GM03348 (cell line): Measurements from ENCODE around the gene TYROBP.
"Not testable (repeated sequence)": the region's sequence is repeated elsewhere in the genome, so short reads cannot be mapped to it uniquely, and the experiment has no call there.

Source experiments
- DNase-seq: peaks from one replicate; pipeline ENCODE4 v3.0.0; 2012; ENCODE audit warnings: low spot score

Gene TYROBP

GRCh38 chr19:35908010-35908441 lies at the start of gene TYROBP:
Gene TYROBP, minus strand, starts transcription at chr19:35908295. Its CDS starts 67 bp downstream, at chr19:35908228.
- DNase-seq, result no peak

GRCh38 chr19:35957411-35957810 lies 49.3 kb upstream of the TYROBP start:
- not testable (repeated sequence) for DNase-seq

GRCh38 chr19:35955881-35956634 lies 48.0 kb upstream of the TYROBP start:
- DNase-seq, result no peak

GRCh38 chr19:35949131-35949530 lies 41.0 kb upstream of the TYROBP start:
- DNase-seq, result no peak

GRCh38 chr19:35946203-35946602 lies 38.1 kb upstream of the TYROBP start:
- DNase-seq, result no peak

GRCh38 chr19:35945121-35945790 lies 37.2 kb upstream of the TYROBP start:
- no peak for DNase-seq

GRCh38 chr19:35944556-35944955 lies 36.5 kb upstream of the TYROBP start:
- DNase-seq, result no peak

GRCh38 chr19:35943321-35944301 lies 35.5 kb upstream of the TYROBP start:
- DNase-seq, result no peak

- DNase-seq, result no peak
Observed at GRCh38 chr19:35942235-35942634, 34.1 kb upstream of the TYROBP start.

- no peak for DNase-seq
Observed at GRCh38 chr19:35940839-35941238, 32.7 kb upstream of the TYROBP start.

GRCh38 chr19:35940078-35940775 lies 32.1 kb upstream of the TYROBP start:
- DNase-seq, result no peak

- no peak for DNase-seq
Observed at GRCh38 chr19:35939307-35940077, 31.4 kb upstream of the TYROBP start.

GRCh38 chr19:35938282-35939224 lies 30.5 kb upstream of the TYROBP start:
- DNase-seq, result no peak

GRCh38 chr19:35937345-35938281 lies 29.5 kb upstream of the TYROBP start:
- DNase-seq, result no peak

GRCh38 chr19:35936738-35937268 lies 28.7 kb upstream of the TYROBP start:
- DNase-seq, result no peak

GRCh38 chr19:35935911-35936737 lies 28.0 kb upstream of the TYROBP start, which contains the start of gene LRFN3:
Gene LRFN3, plus strand, starts transcription at chr19:35936374. Its CDS starts 3,052 bp downstream, at chr19:35939426.
- DNase-seq, result peak; percentile 92

GRCh38 chr19:35932291-35932936 lies 24.3 kb upstream of the TYROBP start:
- DNase-seq, result no peak
